ENCODE data around the gene IQSEC1. TPM values are rescaled to one million over a fixed set of nuclear protein-coding genes. Genes with fewer than 3 reads are reported as not detected.

Gene IQSEC1
- total RNA-seq, 4 donors from 2014 or later = 56.1 to 99.5 (median 78.2) TPM

DNA sequence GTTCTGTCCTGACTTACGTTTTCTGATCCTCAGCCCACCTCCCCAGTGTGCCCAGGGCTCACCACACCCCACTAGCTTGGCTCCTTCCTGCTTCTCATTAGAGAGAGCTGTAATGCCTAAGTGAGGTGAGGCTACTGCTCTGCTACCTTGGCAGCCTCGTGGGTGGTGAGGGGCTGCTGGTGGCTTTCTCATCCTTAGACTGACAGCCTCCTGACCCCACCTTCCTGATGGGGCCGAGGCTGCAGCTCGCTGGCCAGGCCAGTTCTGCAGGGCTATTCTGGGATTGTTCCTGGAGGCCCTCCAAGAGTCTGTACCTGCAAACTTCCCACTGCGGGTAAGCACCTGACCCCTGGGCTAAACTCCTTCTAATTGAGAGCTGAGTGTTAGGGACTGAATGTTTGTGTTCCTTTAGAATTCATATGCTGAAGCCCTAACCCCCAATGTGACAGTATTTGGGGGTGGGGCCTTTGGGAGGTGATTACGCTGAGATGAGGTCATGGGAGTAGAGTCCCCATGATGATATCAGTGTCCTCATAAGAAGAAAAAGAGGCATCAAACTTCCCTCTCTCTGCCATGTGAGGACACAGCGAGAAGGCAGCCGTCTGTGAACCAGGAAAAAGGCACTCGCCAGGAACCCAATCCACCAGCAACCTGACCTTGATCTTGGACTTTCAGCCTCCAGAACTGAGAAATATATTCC lies 38.1 kb upstream of the IQSEC1 start:
- Histone ChIP-seq H3K27ac (replicated peaks in 1 of 4) (no peak overlapping the region), H3K9me3 (no peaks in the 10 kb centered on the region), H3K4me1 (no peaks in the 10 kb centered on the region), H3K4me3 (no peak overlapping the region), H3K27me3 (peaks cover 0 to 63% (median 0%) of the 10 kb centered on the region in 4 donors), H3K36me3 (no peaks in the 10 kb centered on the region)
- DNase-seq (ENCODE audit: extremely low spot score) = no peak
- intact Hi-C loops (cut with DNase I) = no loop called here
- WGBS = 63% methylated on average over 9 of the region's 9 CpGs
- TF ChIP-seq POLR2A (IDR thresholded peaks at IDR 0.05; ENCODE audit: low read depth) (no peak), POLR2AphosphoS5 (IDR thresholded peaks at IDR 0.05) (no peak), EP300 (IDR thresholded peaks at IDR 0.05) (no peak)
- TF ChIP-seq, protein P1, sequence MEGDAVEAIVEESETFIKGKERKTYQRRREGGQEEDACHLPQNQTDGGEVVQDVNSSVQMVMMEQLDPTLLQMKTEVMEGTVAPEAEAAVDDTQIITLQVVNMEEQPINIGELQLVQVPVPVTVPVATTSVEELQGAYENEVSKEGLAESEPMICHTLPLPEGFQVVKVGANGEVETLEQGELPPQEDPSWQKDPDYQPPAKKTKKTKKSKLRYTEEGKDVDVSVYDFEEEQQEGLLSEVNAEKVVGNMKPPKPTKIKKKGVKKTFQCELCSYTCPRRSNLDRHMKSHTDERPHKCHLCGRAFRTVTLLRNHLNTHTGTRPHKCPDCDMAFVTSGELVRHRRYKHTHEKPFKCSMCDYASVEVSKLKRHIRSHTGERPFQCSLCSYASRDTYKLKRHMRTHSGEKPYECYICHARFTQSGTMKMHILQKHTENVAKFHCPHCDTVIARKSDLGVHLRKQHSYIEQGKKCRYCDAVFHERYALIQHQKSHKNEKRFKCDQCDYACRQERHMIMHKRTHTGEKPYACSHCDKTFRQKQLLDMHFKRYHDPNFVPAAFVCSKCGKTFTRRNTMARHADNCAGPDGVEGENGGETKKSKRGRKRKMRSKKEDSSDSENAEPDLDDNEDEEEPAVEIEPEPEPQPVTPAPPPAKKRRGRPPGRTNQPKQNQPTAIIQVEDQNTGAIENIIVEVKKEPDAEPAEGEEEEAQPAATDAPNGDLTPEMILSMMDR (IDR thresholded peaks at IDR 0.05) = no peak

DNA sequence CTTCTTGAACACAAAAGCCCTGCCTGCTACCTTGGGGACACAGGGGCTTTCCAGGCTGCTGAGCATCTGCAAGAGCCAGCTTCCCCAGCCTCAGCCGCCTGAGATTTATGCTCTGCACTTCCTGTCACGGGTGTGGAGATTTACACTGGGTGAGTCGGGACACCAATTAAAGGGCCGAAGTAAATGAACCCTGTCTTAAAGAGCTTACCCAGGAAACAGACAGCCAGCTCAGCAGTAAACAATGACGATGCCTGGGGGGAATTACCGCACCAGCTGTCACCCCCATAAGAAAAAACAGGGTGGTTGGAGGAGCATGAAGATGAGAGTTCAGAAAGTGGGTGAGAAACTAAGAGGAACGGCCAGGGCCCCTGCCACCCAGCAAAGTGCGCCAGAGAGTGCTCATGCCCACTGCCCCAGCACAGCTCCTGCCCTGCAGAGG lies 37.5 kb upstream of the IQSEC1 start:
- Histone ChIP-seq H3K27me3 (peaks cover 0 to 60% (median 0%) of the 10 kb centered on the region in 4 donors), H3K4me1 (no peaks in the 10 kb centered on the region), H3K36me3 (no peaks in the 10 kb centered on the region), H3K9me3 (no peaks in the 10 kb centered on the region), H3K27ac (replicated peaks in 1 of 4) (no peak overlapping the region), H3K4me3 (no peak overlapping the region)
- no peak for TF ChIP-seq POLR2AphosphoS5 (IDR thresholded peaks at IDR 0.05)
- no peak for TF ChIP-seq EP300 (IDR thresholded peaks at IDR 0.05)
- no peak for TF ChIP-seq POLR2A (IDR thresholded peaks at IDR 0.05; ENCODE audit: low read depth)
- TF ChIP-seq, protein P1 (IDR thresholded peaks at IDR 0.05) = no peak
- no peak for DNase-seq (ENCODE audit: extremely low spot score)
- intact Hi-C loops (cut with DNase I) = no loop called here
- 33% methylated on average over 8 of the region's 8 CpGs for WGBS

DNA sequence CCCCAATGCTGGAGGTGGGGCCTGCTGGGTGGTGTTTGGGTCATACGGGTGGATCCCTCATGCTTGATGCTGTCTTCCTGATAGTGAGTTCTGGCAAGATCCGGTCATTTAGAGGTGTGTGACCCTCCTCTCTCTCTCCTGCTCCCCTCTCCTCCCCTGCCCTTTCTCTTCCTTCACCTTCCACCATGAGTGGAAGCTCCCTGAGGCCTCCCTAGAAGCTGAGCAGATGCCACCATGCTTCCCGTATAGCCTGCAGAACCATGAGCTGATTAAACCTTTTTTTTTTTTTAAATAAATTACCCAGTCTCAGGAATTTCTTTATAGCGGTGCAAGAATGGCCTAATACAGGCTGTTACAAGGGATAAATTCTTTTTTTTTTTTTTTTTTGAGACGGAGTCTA lies 36.3 kb upstream of the IQSEC1 start:
- Histone ChIP-seq H3K9me3 (no peaks in the 10 kb centered on the region), H3K4me3 (no peak overlapping the region), H3K4me1 (no peaks in the 10 kb centered on the region), H3K27me3 (peaks cover 0 to 55% (median 0%) of the 10 kb centered on the region in 4 donors), H3K36me3 (no peaks in the 10 kb centered on the region), H3K27ac (replicated peaks in 1 of 4) (no peak overlapping the region)
- intact Hi-C loops (cut with DNase I) = no loop called here
- no peak for DNase-seq (ENCODE audit: extremely low spot score)
- TF ChIP-seq POLR2AphosphoS5 (IDR thresholded peaks at IDR 0.05) (no peak), POLR2A (IDR thresholded peaks at IDR 0.05; ENCODE audit: low read depth) (no peak), EP300 (IDR thresholded peaks at IDR 0.05) (no peak)
- TF ChIP-seq, protein P1 (IDR thresholded peaks at IDR 0.05) = no peak
- 92% methylated on average over 5 of the region's 5 CpGs for WGBS

DNA sequence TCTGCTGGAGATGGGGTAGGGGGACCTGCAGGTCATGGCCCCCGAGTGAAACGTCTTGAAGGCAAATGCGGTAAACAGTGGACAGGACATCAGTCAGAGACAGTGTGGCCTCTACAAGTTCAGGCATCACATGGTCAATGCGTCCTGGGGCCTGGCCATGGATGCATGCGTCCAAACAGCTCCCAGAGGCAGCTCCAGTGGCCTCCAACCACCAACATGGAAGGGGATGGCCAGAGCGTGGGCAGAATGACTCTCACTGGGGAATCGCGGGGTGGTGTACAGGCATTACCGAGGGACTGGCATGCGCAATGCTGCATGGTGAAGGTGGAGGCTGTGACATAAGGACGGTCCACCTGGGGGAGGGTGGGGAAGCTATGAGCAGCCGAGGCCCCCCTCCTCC lies 35.6 kb upstream of the IQSEC1 start:
- Histone ChIP-seq H3K27me3 (peaks cover 0 to 51% (median 0%) of the 10 kb centered on the region in 4 donors), H3K27ac (replicated peaks in 1 of 4) (no peak overlapping the region), H3K4me1 (no peaks in the 10 kb centered on the region), H3K36me3 (no peaks in the 10 kb centered on the region), H3K9me3 (no peaks in the 10 kb centered on the region), H3K4me3 (no peak overlapping the region)
- no peak for DNase-seq (ENCODE audit: extremely low spot score)
- TF ChIP-seq POLR2A (IDR thresholded peaks at IDR 0.05; ENCODE audit: low read depth) (no peak), POLR2AphosphoS5 (IDR thresholded peaks at IDR 0.05) (no peak), EP300 (IDR thresholded peaks at IDR 0.05) (no peak)
- TF ChIP-seq, protein P1 (IDR thresholded peaks at IDR 0.05) = no peak
- intact Hi-C loops (cut with DNase I) = no loop called here
- 88% methylated on average over 12 of the region's 12 CpGs for WGBS
